ENCODE measurements around the gene NTMT1. TPM values are rescaled to one million over a fixed set of nuclear protein-coding genes. Genes with fewer than 3 reads are reported as not detected.
"Not testable (repeated sequence)": the region's sequence is repeated elsewhere in the genome, so short reads cannot be mapped to it uniquely, and the experiment has no call there.

The NTMT1 gene
- total RNA-seq, 2 donors from 2014 or later = 27.0 to 27.8 TPM

DNA sequence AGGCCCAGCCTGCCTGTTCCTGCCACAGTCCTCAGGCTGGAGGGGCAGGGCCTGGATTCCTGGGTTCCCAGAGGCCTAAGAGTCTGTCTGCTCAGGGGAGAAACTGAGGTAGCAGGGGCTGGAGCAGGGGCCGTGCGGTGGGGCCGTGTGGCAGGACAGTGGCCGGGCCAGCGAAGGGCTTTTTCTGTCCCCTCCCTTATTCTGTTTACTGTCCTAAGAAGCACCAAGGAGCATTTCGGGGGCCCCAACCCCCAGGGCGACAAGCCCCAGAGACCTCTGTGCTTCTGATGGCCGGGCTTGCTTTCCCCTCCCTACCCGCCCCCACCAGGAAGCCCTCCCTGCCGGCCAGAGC is 22.8 kb downstream of the NTMT1 start:
- no peak for DNase-seq
- Mint-ChIP-seq H3K27me3 (no peaks in the 10 kb centered on the region), H3K36me3 (ENCODE audit: low read depth) (peaks cover 4% of the 10 kb centered on the region)

DNA sequence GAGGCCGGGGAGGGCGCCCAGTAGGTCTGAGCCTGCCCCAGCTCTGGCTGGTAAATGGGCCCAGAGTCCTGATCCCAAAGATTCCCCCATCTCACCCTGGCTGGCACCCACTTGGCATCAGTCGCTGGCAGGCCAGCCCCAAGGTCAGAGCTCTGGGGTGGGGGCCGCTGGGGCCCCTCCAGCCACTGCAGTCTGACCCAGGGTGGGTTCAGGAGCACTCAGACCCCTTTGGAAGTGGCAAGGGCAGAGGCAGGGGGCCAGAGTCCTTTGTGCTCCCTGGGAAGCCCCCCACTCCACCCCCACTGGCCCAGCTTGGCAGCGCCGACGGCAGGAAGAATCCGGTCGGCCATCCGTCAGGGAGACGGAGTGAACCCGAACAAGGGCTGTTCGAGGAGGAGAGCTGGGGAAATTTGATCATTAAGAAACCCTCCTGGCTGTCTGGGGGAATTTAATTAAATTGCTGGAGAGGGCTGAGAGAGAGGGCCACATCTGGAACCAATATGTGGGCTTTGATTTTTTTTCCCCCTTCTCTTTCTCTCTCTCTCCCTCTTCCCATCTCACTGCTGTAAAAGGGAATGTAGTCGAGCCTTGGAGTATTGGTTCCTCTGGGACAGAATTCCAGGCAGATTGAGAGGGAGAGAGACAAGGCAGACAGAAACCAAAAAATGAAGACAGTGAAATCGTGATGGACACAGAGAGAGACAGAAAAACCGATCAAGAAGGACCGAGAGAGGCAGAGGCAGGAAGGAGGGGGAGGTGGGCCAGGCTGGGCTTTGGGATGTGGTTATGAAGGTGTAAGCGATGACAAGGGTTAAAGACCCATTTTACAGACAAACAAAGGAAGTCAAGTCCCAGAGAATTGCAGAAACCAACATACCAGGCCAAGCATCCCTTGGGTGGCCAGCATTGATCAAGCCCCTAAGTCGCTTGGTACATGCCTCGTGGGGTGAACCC is 24.0 kb downstream of the NTMT1 start:
- no peaks in the 10 kb centered on the region for H3K9me3 ChIP-seq (ENCODE audit: control insufficient read depth, low read length, poor library complexity, severe bottlenecking)
- no peak for DNase-seq
- Mint-ChIP-seq H3K4me1 (peaks cover 6% of the 10 kb centered on the region), H3K27ac (no peak overlapping the region), H3K36me3 (ENCODE audit: low read depth) (peaks cover 4% of the 10 kb centered on the region), H3K4me3 (no peak overlapping the region), H3K27me3 (no peaks in the 10 kb centered on the region)
- no peak for ATAC-seq

More for the DNA sequence above, 22.8 kb downstream of the NTMT1 start:
- Mint-ChIP-seq H3K4me1 (peaks cover 6% of the 10 kb centered on the region), H3K27ac (no peak overlapping the region), H3K4me3 (no peak overlapping the region)
- H3K9me3 ChIP-seq (ENCODE audit: control insufficient read depth, low read length, poor library complexity, severe bottlenecking) = no peaks in the 10 kb centered on the region
- no peak for ATAC-seq

DNA sequence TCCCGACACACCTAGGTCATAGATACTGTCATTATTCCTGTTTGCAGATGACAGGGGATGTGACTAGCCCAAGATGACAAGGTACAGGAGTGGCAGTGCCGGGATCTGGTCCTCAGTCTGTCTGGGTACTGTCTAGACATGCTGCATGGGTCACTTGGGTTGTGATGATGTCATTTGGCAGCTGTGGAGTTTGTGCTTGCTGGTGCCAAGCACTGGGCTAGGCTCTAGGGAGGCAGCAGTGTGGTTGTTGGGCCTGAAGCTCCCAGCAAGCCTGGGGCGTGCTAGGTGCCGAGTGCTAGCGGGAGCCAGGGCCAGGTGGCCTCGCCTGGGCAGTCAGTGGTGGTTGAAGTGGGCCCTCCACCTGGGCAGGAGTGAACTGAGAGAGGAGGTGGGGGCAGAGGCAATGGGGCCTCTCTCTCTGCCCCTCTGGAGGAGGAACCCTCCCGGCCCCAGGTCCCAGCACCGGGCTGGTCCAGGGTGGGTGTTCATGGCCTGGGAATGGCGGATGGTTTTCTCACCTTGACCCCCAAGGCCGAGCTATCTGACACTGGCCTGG is 24.8 kb downstream of the NTMT1 start:
- Mint-ChIP-seq H3K4me1 (peaks cover 6% of the 10 kb centered on the region), H3K4me3 (no peak overlapping the region), H3K27me3 (no peaks in the 10 kb centered on the region), H3K36me3 (ENCODE audit: low read depth) (peaks cover 4% of the 10 kb centered on the region), H3K27ac (no peak overlapping the region)
- no peaks in the 10 kb centered on the region for H3K9me3 ChIP-seq (ENCODE audit: control insufficient read depth, low read length, poor library complexity, severe bottlenecking)
- DNase-seq = no peak
- no peak for ATAC-seq

DNA sequence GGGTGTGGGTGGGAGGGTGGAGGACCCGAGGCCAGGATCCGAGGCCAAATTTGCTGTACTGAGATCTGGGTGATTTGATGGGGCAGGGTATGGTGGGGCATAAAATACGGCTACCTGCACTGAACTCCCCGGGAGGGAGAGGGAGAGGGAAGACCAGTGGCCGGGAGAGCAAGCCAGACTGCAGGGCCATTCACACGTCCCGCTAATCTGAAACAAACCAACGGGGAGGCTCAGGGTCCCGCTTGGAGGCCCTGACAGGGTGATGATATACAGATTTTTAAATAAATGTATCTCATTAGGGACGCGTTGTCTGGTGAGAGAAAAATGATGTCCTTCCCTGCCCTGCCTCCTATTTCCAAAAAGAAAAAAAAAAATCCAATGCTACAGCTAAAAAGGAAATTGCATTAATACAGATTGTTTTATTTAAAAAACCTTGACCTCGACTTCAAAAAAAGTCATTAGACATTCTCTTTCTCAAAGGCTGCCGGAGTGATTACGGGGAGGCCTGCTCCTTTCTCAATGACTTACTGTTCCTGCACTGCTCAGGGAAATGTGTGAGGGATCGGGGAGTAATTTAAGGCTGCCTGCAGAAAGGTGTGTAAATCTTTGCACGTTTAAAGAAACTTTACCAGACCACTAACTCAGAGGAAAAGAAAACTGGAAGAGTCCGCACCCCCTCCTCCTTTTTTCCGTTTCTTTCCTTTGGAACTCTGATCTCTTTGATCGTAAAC is 28.0 kb downstream of the NTMT1 start:
- no peak overlapping the region for H3K4me3 Mint-ChIP-seq
- no peaks in the 10 kb centered on the region for H3K9me3 ChIP-seq (ENCODE audit: control insufficient read depth, low read length, poor library complexity, severe bottlenecking)
- H3K27ac Mint-ChIP-seq = no peak overlapping the region
- H3K4me1 Mint-ChIP-seq = no peaks in the 10 kb centered on the region
- no peak for DNase-seq
- ATAC-seq = no peak
- no peaks in the 10 kb centered on the region for H3K27me3 Mint-ChIP-seq
- H3K36me3 Mint-ChIP-seq (ENCODE audit: low read depth) = no peaks in the 10 kb centered on the region

DNA sequence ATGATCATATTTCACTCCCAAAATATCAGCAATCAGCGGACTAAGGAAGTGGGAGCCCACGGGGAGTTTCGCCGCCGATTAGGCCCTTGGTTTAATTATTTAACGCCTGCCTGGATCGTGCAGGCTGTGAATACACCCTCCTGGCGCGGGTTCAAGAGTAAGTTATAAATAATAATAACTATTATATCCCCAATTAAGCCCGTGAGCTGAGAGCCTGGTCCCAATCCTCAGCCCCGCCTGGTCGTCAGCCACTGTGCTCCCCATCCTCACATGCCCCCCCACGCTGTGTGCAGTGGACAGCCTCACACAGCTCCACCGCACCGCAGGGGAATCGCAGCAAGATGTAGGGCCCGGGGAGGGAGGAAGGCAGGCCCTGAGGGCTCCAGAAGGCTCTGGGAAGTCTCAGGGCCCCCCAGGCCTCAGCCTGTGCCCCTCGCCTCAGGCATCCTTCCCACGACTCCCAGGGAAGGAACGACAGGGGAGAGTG is 28.6 kb downstream of the NTMT1 start:
- no peaks in the 10 kb centered on the region for H3K27me3 Mint-ChIP-seq
- H3K36me3 Mint-ChIP-seq (ENCODE audit: low read depth) = no peaks in the 10 kb centered on the region
- ATAC-seq (no peak), DNase-seq (no peak)
- no peaks in the 10 kb centered on the region for H3K4me1 Mint-ChIP-seq
- H3K9me3 ChIP-seq (ENCODE audit: control insufficient read depth, low read length, poor library complexity, severe bottlenecking) = no peaks in the 10 kb centered on the region
- H3K27ac Mint-ChIP-seq = no peak overlapping the region
- no peak overlapping the region for H3K4me3 Mint-ChIP-seq

DNA sequence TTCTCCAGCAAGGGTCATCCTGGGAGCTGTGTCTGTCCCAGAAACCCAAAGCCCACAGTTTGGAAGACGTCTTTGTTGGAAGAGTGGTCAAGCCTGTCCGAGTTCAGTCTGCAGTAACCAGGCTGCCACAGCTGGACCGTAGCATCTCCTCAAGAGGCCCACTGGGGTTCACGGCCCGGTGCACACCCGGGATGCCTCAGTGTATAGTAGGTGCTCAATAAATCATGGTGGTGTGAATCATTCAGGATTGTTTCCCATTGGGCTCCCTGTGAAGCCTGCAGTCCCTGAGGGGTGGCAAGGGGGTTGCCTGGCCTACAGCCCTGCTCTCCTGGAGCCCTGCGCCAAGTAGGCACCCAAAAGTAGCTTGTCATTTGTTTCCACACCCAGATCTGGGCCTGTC is 29.2 kb downstream of the NTMT1 start:
- ATAC-seq = no peak
- Mint-ChIP-seq H3K27ac (no peak overlapping the region), H3K4me3 (no peak overlapping the region), H3K4me1 (no peaks in the 10 kb centered on the region), H3K36me3 (ENCODE audit: low read depth) (no peaks in the 10 kb centered on the region), H3K27me3 (no peaks in the 10 kb centered on the region)
- no peaks in the 10 kb centered on the region for H3K9me3 ChIP-seq (ENCODE audit: control insufficient read depth, low read length, poor library complexity, severe bottlenecking)
- no peak for DNase-seq

DNA sequence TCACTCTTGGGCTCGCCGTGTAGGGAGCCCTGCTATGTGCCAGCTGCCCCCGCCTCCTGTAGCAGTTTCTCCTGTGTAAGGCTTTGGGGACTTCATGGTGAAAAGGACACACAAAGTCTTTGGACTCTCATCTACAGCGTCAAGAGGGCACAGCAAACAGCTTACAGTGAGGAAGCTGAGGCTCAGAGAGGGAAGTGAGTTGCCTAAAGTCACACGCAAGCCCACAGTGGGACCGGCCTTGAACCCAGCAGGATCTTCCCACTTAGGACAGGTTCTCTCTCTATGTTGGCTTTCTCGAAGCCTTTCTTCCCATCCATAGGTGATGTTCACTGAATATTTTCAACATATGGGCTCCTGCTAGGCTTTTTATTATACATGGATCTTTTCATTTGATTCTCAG is 29.7 kb downstream of the NTMT1 start:
- DNase-seq = no peak
- no peaks in the 10 kb centered on the region for H3K9me3 ChIP-seq (ENCODE audit: control insufficient read depth, low read length, poor library complexity, severe bottlenecking)
- no peaks in the 10 kb centered on the region for H3K36me3 Mint-ChIP-seq (ENCODE audit: low read depth)
- no peaks in the 10 kb centered on the region for H3K27me3 Mint-ChIP-seq
- H3K27ac Mint-ChIP-seq = no peak overlapping the region
- no peak overlapping the region for H3K4me3 Mint-ChIP-seq
- H3K4me1 Mint-ChIP-seq = no peaks in the 10 kb centered on the region
- no peak for ATAC-seq

DNA sequence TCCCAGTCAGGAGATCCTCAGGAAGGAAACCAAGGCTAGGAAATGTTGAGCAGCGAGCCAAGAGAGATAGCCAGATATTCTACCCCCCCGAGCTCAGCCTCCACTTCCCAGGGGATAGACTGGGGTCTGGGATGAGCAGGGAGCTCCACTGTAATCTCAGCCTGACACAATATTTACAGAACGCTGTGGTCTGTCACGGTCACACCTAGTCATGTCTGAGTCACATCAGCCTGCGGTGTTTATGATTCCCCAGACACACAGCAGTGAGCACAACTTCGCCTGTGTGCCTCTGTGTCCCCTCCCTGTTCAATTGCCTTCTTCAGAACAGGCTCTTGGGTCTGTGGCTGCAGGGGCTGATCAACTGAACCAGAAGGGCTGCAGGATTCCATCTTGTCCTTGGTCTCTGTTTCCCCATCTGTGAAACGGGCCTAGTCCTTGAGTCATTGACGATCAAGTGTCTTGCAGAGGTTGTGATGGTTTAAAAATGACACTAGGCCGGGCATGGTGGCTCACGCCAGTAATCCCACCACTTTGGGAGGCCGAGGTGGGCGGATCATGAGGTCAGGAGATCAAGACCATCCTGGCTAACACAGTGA is 30.9 kb downstream of the NTMT1 start:
- H3K4me1 Mint-ChIP-seq = no peaks in the 10 kb centered on the region
- no peaks in the 10 kb centered on the region for H3K9me3 ChIP-seq (ENCODE audit: control insufficient read depth, low read length, poor library complexity, severe bottlenecking)
- ATAC-seq (no peak), DNase-seq (no peak)
- no peaks in the 10 kb centered on the region for H3K36me3 Mint-ChIP-seq (ENCODE audit: low read depth)
- no peak overlapping the region for H3K4me3 Mint-ChIP-seq
- no peaks in the 10 kb centered on the region for H3K27me3 Mint-ChIP-seq
- H3K27ac Mint-ChIP-seq = no peak overlapping the region

DNA sequence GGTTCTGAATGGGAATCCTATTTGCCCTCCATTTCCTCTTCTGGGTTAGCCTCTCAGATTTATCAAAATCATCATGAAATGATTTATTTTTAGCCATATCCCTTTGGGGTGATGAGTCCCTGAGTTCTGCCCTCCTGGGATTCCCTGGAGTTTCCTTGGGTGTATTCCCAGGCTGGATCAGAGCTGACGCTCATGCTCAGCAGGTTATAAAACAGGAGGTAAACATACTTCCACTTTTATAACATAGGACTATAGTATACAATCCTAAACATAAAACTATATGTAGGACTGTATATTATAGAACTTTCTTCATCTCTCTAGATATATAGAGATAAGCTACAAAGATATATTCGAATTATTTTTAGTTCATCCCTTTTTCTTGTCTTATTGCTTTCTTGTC is 35.1 kb downstream of the NTMT1 start:
- Mint-ChIP-seq H3K36me3 (ENCODE audit: low read depth) (no peaks in the 10 kb centered on the region), H3K4me3 (no peak overlapping the region)

DNA sequence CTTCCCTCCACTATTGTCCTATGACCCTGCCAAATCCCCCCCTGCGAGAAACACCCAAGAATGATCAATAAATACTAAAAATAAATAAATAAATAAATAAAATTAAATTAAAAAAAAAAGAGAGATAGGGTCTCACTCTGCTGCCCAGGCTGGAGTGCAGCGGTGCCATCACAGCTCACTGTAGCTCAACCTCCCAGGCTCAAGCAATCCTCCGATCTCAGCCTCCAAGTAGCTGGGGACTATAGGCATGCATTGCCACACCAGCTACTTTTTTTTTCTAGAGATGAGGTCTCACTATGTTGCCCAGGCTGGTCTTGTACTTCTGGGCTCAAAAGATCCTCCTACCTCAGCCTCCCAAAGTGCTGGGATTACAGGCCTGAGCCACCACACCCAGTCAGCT is 36.3 kb downstream of the NTMT1 start:
- not testable (repeated sequence) for H3K4me3 Mint-ChIP-seq, ATAC-seq, H3K4me1 Mint-ChIP-seq

More for the DNA sequence above, 35.1 kb downstream of the NTMT1 start:
- ATAC-seq (no peak), DNase-seq (no peak)
- no peaks in the 10 kb centered on the region for H3K9me3 ChIP-seq (ENCODE audit: control insufficient read depth, low read length, poor library complexity, severe bottlenecking)
- H3K27me3 Mint-ChIP-seq = no peaks in the 10 kb centered on the region
- H3K27ac Mint-ChIP-seq = peak overlapping the region; percentile 39
- peaks cover 5% of the 10 kb centered on the region for H3K4me1 Mint-ChIP-seq

DNA sequence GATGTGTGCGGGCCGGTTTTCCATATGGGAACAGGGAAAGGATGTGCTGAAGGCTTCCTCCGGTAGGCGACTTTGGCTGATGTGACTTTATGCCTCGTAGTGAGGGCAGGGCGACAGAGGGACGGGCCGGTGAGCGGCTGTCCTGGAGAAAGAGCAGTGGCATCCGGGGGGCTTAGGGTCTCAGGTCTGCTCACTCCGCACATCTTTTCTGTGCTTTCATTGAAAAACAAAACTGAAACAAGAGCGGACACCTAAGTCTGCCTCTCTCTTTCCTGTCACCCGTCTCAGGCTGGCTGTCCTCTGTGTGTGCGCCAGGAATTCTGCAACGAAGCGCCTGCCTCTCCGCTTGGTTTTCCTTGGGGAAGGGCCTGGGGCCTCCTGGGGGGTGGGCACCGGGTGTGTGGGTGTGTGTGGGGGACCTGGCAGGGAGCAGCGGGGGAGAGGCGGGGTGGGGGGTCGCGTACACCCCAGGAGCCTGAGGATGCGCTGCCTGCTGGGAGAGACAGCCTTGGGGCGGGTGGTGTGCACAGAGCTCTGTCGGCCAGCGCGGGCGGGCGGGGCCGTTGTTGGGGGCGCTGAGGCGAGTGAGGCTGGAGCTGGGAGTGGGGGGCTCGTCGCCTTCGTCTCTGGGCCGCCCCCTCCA is 38.9 kb downstream of the NTMT1 start:
- Mint-ChIP-seq H3K36me3 (ENCODE audit: low read depth) (no peaks in the 10 kb centered on the region), H3K27me3 (peaks cover 8% of the 10 kb centered on the region), H3K4me3 (peak overlapping the region; percentile 85), H3K27ac (no peak overlapping the region), H3K4me1 (peaks cover 5% of the 10 kb centered on the region)
- DNase-seq (no peak), ATAC-seq (peak; percentile 59)
- H3K9me3 ChIP-seq (ENCODE audit: control insufficient read depth, low read length, poor library complexity, severe bottlenecking) = no peaks in the 10 kb centered on the region

More for the DNA sequence above, 36.3 kb downstream of the NTMT1 start:
- H3K27me3 Mint-ChIP-seq; H3K9me3 ChIP-seq (ENCODE audit: control insufficient read depth, low read length, poor library complexity, severe bottlenecking); H3K27ac Mint-ChIP-seq; DNase-seq; H3K36me3 Mint-ChIP-seq (ENCODE audit: low read depth): not testable (repeated sequence)

DNA sequence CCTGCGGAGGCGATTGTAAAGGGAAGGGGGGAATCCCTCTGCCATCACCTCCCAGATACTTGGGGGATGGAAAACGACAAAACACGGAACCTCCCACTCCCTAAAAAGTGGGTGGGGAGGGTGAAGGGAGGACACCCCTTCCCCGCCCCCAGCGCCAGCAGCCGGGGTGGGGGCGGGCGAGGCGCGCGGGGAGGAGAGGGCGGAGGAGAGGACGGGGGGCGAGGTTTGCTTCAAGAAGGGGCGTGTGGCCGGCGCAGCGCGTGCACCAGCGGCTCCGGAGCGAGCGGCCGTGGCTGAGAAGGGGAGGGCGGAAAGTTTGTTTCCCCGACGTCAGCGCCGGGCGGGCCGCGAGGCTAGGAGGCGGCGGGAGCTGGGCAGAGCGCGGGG is 39.4 kb downstream of the NTMT1 start, which contains the start of gene PRRX2:
Gene PRRX2 (plus strand): TSS at position 259 of the 387 bp plus-strand sequence. CDS start 221 bp downstream, outside the sequence.
- Mint-ChIP-seq H3K4me1 (peaks cover 5% of the 10 kb centered on the region), H3K27ac (no peak within 1 kb of the TSS), H3K36me3 (ENCODE audit: low read depth) (no peaks in the 10 kb centered on the region), H3K27me3 (peaks cover 8% of the 10 kb centered on the region), H3K4me3 (peak within 1 kb of the TSS; percentile 85)
- no peaks in the 10 kb centered on the region for H3K9me3 ChIP-seq (ENCODE audit: control insufficient read depth, low read length, poor library complexity, severe bottlenecking)
- no peak for DNase-seq
- peak; percentile 57 for ATAC-seq
